Hepatocyte (in vitro differentiated cells): ENCODE results near the gene NPAS3. TPM values are rescaled to one million over a fixed set of nuclear protein-coding genes. Genes with fewer than 3 reads are reported as not detected.

Experiments used
- DNase-seq: peaks from one replicate; pipeline ENCODE4 v3.0.0-alpha.2; 2016; ENCODE audit warnings: low spot score
- H2AFZ ChIP-seq: fragments of 200-600 bp; sonication (generic); 2 replicates; pipeline ENCODE4 v1.6.0; 2016; ENCODE audit warnings: antibody characterized with exemption, mild to moderate bottlenecking
- H3K27ac ChIP-seq: fragments of 200-600 bp; sonication (generic); 2 replicates; pipeline ENCODE4 v1.5.1; 2016; ENCODE audit warnings: mild to moderate bottlenecking
- H3K27me3 ChIP-seq: fragments of 200-600 bp; sonication (generic); 2 replicates; pipeline ENCODE4 v1.6.1; 2016
- H3K36me3 ChIP-seq: fragments of 200-600 bp; sonication (generic); replicated peaks from 2 replicates; pipeline ENCODE4 v1.5.1; 2016; ENCODE audit warnings: low read depth; ENCODE audit not compliant: insufficient read depth
- H3K4me1 ChIP-seq: fragments of 200-600 bp; sonication (generic); 2 replicates; pipeline ENCODE4 v1.5.1; 2016; ENCODE audit warnings: mild to moderate bottlenecking, moderate library complexity; ENCODE audit not compliant: insufficient read depth
- H3K4me2 ChIP-seq: fragments of 200-600 bp; sonication (generic); 2 replicates; pipeline ENCODE4 v1.6.0; 2016
- H3K4me3 ChIP-seq: fragments of 200-600 bp; sonication (generic); 2 replicates; pipeline ENCODE4 v1.5.1; 2016; ENCODE audit warnings: mild to moderate bottlenecking
- H3K79me2 ChIP-seq: fragments of 200-600 bp; sonication (generic); 2 replicates; pipeline ENCODE4 v1.6.0; 2017; ENCODE audit warnings: mild to moderate bottlenecking
- H3K9me2 ChIP-seq: fragments of 200-600 bp; sonication (generic); replicated peaks from 2 replicates; pipeline ENCODE4 v1.6.0; 2017; ENCODE audit warnings: mild to moderate bottlenecking; ENCODE audit not compliant: insufficient read depth
- H3K9me3 ChIP-seq: fragments of 200-600 bp; sonication (generic); 2 replicates; pipeline ENCODE4 v1.5.1; 2016; ENCODE audit warnings: low read depth, mild to moderate bottlenecking
- H4K20me1 ChIP-seq: fragments of 200-600 bp; sonication (generic); 2 replicates; pipeline ENCODE4 v1.6.0; 2016; ENCODE audit warnings: mild to moderate bottlenecking; ENCODE audit not compliant: insufficient read depth, poor library complexity, severe bottlenecking
- EZH2 ChIP-seq: fragments of 200-600 bp; sonication (generic); IDR thresholded peaks from 2 replicates; pipeline ENCODE4 v1.6.1; 2016; ENCODE audit warnings: antibody characterized with exemption, mild to moderate bottlenecking, borderline replicate concordance
- EZH2phosphoT487 ChIP-seq: fragments of 200-600 bp; sonication (generic); IDR thresholded peaks from one replicate; pipeline ENCODE4 v1.6.1; 2018; ENCODE audit warnings: antibody characterized with exemption, mild to moderate bottlenecking, low read depth, moderate library complexity; ENCODE audit not compliant: unreplicated experiment, severe bottlenecking
- WGBS: methylation state at CpG from one replicate; pipeline ENCODE4 v1.1.6; 2016; ENCODE audit warnings: low lambda C conversion rate; ENCODE audit errors: missing lambda C conversion rate; 5-methylcytosine and 5-hydroxymethylcytosine counted together
- polyA plus RNA-seq: library from polyadenylated mRNA; unstranded; fragments of >200 nt; fragmentation: Nextera tagmentation; extraction: Ambion mirVana; gene quantifications from 2 replicates; pipeline ENCODE4 v1.2.1, GENCODE V29; 2016
- total RNA-seq: library from RNA; depleted of rRNA; stranded (reverse); fragments of >200 nt; gene quantifications from 2 replicates; pipeline ENCODE4 v1.2.3, GENCODE V29; 2014
- TF ChIP-seq, protein P1 (sequence below): fragments of 200-600 bp; sonication (generic); IDR thresholded peaks from 2 replicates; pipeline ENCODE4 v1.5.1; 2016; ENCODE audit warnings: antibody characterized with exemption, mild to moderate bottlenecking; ENCODE audit not compliant: poor library complexity

NPAS3 gene
- total and polyA plus RNA-seq, 2 experiments from 2014 or later = 0.11 to 1.1 TPM

DNA sequence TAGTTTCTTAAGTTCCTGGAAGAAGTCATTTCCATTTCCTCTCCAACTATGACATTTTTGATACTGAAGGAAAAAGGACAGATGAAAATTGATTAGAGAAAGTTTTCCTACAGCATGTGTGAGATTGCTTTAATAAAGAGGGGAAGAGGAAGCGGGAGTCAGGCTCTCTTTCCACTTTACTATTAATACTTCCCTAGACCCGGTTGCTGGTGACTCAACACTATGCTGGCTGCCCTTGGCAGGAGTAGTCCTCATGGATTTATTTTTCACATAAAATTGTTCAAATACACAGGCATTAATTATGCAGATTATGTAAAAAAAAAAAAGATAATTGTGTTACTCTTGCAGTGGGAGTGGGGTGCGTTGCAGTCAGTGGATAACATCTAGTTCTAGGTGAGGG is 718.8 kb downstream of the NPAS3 start:
- no peak overlapping the region for H3K4me3 ChIP-seq
- no peaks in the 10 kb centered on the region for H3K9me3 ChIP-seq
- H2AFZ ChIP-seq = no peak overlapping the region
- no peaks in the 10 kb centered on the region for H3K27me3 ChIP-seq
- no peak overlapping the region for H3K4me2 ChIP-seq
- no peak for TF ChIP-seq EZH2
- no peaks in the 10 kb centered on the region for H3K36me3 ChIP-seq
- DNase-seq = no peak
- H3K4me1 ChIP-seq = no peaks in the 10 kb centered on the region
- no peak overlapping the region for H3K27ac ChIP-seq
- H4K20me1 ChIP-seq = no peaks in the 10 kb centered on the region
- WGBS = 89% methylated on average over 3 of the region's 3 CpGs
- no peaks in the 10 kb centered on the region for H3K79me2 ChIP-seq
- H3K9me2 ChIP-seq = no peaks in the 10 kb centered on the region

DNA sequence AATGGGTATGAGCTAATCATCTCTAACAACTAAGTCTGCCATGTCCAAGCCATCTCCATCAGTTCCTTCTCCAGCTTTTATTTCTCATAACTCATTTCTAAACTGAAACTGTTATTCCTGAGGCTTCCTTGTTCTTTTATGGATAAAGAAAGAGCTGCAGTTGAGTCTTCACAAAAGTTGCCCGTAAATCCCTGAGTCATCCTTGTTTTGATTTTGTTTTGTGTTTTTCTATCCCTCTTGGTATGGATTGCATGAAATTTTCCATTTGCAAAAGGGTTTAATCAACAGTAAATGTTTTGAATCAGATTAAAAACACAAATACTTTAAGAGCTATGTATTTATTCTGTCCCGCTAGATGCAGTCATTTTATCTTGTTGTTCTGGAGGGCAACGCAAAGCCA is 721.6 kb downstream of the NPAS3 start:
- H4K20me1 ChIP-seq = no peaks in the 10 kb centered on the region
- no peaks in the 10 kb centered on the region for H3K79me2 ChIP-seq
- no peaks in the 10 kb centered on the region for H3K27me3 ChIP-seq
- no peak overlapping the region for H3K4me2 ChIP-seq
- H2AFZ ChIP-seq = no peak overlapping the region
- H3K36me3 ChIP-seq = no peaks in the 10 kb centered on the region
- no peaks in the 10 kb centered on the region for H3K4me1 ChIP-seq
- H3K4me3 ChIP-seq = no peak overlapping the region
- H3K9me3 ChIP-seq = no peaks in the 10 kb centered on the region
- H3K27ac ChIP-seq = no peak overlapping the region
- H3K9me2 ChIP-seq = no peaks in the 10 kb centered on the region
- WGBS = 87% methylated on average over 3 of the region's 3 CpGs
- TF ChIP-seq, protein P1, sequence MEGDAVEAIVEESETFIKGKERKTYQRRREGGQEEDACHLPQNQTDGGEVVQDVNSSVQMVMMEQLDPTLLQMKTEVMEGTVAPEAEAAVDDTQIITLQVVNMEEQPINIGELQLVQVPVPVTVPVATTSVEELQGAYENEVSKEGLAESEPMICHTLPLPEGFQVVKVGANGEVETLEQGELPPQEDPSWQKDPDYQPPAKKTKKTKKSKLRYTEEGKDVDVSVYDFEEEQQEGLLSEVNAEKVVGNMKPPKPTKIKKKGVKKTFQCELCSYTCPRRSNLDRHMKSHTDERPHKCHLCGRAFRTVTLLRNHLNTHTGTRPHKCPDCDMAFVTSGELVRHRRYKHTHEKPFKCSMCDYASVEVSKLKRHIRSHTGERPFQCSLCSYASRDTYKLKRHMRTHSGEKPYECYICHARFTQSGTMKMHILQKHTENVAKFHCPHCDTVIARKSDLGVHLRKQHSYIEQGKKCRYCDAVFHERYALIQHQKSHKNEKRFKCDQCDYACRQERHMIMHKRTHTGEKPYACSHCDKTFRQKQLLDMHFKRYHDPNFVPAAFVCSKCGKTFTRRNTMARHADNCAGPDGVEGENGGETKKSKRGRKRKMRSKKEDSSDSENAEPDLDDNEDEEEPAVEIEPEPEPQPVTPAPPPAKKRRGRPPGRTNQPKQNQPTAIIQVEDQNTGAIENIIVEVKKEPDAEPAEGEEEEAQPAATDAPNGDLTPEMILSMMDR = no peak
- TF ChIP-seq EZH2phosphoT487 (no peak), EZH2 (no peak)
- DNase-seq = no peak

- Histone ChIP-seq H3K27me3 (no peaks in the 10 kb centered on the region), H4K20me1 (no peaks in the 10 kb centered on the region), H3K9me2 (no peaks in the 10 kb centered on the region), H3K4me3 (no peak overlapping the region), H3K4me1 (no peaks in the 10 kb centered on the region), H2AFZ (no peak overlapping the region), H3K9me3 (no peaks in the 10 kb centered on the region), H3K4me2 (no peak overlapping the region), H3K36me3 (no peaks in the 10 kb centered on the region), H3K27ac (no peak overlapping the region), H3K79me2 (no peaks in the 10 kb centered on the region)
- DNase-seq = no peak
- TF ChIP-seq EZH2phosphoT487 (no peak), EZH2 (no peak)
- TF ChIP-seq, protein P1 = no peak
- WGBS = 95% methylated on average over 3 of the region's 3 CpGs
Measured at GRCh38 chr14:33661101-33661500, 722.4 kb downstream of the NPAS3 start.

GRCh38 chr14:33668066-33668465 is 729.4 kb downstream of the NPAS3 start:
- TF ChIP-seq EZH2 (no peak), EZH2phosphoT487 (no peak)
- TF ChIP-seq, protein P1 = no peak
- no peaks in the 10 kb centered on the region for H3K9me2 ChIP-seq
- no peak overlapping the region for H3K4me2 ChIP-seq
- DNase-seq = no peak
- H2AFZ ChIP-seq = no peak overlapping the region
- WGBS = 90% methylated on average over 4 of the region's 4 CpGs
- H3K9me3 ChIP-seq = no peaks in the 10 kb centered on the region
- no peaks in the 10 kb centered on the region for H4K20me1 ChIP-seq
- no peaks in the 10 kb centered on the region for H3K36me3 ChIP-seq
- no peak overlapping the region for H3K4me3 ChIP-seq
- H3K27me3 ChIP-seq = no peaks in the 10 kb centered on the region
- H3K4me1 ChIP-seq = no peaks in the 10 kb centered on the region
- H3K27ac ChIP-seq = no peak overlapping the region
- no peaks in the 10 kb centered on the region for H3K79me2 ChIP-seq
